Heart left ventricle (tissue), 13 donors: Measurements from ENCODE around the gene RGSL1.

Experiments used
- POLR2A ChIP-seq, 2 donors: fragments of 450-650 bp; IDR thresholded peaks; one replicate each; pipeline ENCODE4 v1.6.1; 2017; ENCODE audit warnings: antibody characterized with exemption in 2 of 2, mild to moderate bottlenecking in 2 of 2, moderate library complexity in 2 of 2
- TF ChIP-seq, protein P1 (sequence below), 12 donors: fragments of 200-600 bp; sonication (generic) in 4 of 12; IDR thresholded peaks; one replicate each; pipeline versions ENCODE4 v1.5.0 to v1.8.0; 2018 to 2022; ENCODE audit warnings: antibody characterized with exemption in 12 of 12, mild to moderate bottlenecking in 5 of 12
- donor health status: ischemic (EF 13 %, LVEDD 7.1; RV severe dilation, severe dysfunction).
- donor health status: DM: no; HTN: yes; CAD: no.
- donor health status: DM: no; HTN: no; CAD: no.
- donor health status: ischemic (EF 25% LVEDD 6.9; RV normal size, moderate dysfunction).
- donor health status: ischemic (EF 25% LVEDD 5.7; RV mildly dilated, moderate dysfunction).
- donor health status: ischemic (EF 35%, LVEDD 5.7; RV mildly dilated, moderate dysfunction).
- donor health status: nonischemic (EF 11% LVEDD 7.7; RV severe dilation, severe dysfunction).
- donor health status: DM: yes; HTN: yes; CAD: no.
- donor health status: PGD.
- donor health status: ischemic (EF 29% LVEDD 5.4; RV normal size, mild dysfunction).
- donor health status: nonischemic (EF 23%, LVEDD 6.1; RV moderate dilation, normal function).

DNA sequence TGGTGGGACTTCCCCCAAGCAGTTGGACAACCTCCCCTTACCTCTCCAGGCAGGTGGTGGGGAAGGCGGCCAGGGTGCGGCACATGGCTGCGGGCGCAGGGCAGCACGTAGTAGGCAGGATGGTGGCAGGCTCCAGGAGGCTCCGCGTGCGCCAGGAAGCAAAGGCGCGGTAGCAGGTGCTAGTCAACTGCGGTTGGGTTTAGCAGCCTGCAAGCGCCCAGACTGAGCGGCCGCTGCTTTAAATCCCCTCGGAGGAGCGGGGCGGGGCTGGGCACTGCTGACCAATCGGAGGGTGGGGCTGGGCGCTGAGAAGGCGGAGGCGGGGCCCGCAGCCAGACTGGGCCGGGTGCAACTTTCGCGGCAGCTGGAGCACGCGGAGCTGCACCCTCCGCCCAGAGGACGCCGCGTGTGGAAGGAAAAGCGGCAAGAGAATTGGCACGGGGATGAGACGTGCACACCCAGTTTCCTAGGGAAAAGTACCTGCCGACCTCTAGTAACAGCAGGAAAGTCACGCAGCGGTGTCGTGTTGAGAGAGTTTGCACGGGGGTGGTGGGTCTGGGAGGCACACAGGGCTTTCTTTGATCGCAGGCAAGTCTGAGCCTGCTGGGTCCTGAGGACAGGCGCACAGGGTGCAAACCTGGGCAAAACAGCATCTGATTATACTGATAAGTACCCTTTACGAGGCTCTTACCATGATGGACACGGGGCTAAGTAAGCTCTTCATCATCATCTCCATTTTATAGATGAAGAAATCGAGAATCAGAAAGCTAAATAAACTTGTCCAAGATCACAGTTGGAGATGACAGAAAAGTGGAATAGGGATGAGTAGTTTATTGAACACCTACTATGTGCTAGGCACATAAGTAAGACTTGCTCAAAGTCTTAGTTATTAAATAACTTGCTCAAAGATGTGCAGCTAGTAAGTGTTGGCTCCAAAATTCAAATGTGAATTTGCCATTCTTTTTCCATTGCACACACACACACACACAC is 154.5 kb downstream of the RGSL1 start, which contains the start of gene RGS16:
- TF ChIP-seq, protein P1, sequence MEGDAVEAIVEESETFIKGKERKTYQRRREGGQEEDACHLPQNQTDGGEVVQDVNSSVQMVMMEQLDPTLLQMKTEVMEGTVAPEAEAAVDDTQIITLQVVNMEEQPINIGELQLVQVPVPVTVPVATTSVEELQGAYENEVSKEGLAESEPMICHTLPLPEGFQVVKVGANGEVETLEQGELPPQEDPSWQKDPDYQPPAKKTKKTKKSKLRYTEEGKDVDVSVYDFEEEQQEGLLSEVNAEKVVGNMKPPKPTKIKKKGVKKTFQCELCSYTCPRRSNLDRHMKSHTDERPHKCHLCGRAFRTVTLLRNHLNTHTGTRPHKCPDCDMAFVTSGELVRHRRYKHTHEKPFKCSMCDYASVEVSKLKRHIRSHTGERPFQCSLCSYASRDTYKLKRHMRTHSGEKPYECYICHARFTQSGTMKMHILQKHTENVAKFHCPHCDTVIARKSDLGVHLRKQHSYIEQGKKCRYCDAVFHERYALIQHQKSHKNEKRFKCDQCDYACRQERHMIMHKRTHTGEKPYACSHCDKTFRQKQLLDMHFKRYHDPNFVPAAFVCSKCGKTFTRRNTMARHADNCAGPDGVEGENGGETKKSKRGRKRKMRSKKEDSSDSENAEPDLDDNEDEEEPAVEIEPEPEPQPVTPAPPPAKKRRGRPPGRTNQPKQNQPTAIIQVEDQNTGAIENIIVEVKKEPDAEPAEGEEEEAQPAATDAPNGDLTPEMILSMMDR (IDR thresholded peaks at IDR 0.05), result no peak
- peak; percentile 7 to 92 for TF ChIP-seq POLR2A (IDR thresholded peaks at IDR 0.05)
